Gastroesophageal sphincter (tissue), 4 donors: ENCODE results near the gene FBXL19. TPM values are rescaled to one million over a fixed set of nuclear protein-coding genes. Genes with fewer than 3 reads are reported as not detected.
A peak's percentile ranks its signal among the peaks of the same experiment; 100 is the strongest.

Experiments
- ATAC-seq: fragments of 150-250 bp; one replicate; pipeline ENCODE4 v1.9.1; 2016; ENCODE audit warnings: mild to moderate bottlenecking, moderate library complexity
- H3K27ac ChIP-seq, 4 donors: fragments of 200-600 bp; sonication (generic) in 3 of 4; 1 replicate in 3 of 4; 2 replicates in 1 of 4; pipeline ENCODE4 v1.5.1; 2016 to 2019
- H3K27me3 ChIP-seq: fragments of 200-600 bp; sonication (generic); one replicate; pipeline ENCODE4 v1.5.1; 2019
- H3K36me3 ChIP-seq, 2 donors: fragments of 200-600 bp; sonication (generic); one replicate each; pipeline ENCODE4 v1.5.1; 2019; ENCODE audit warnings: control low read depth in 1 of 2
- H3K4me1 ChIP-seq, 3 donors: fragments of 200-600 bp; sonication (generic); 1 replicate in 2 of 3; 2 replicates in 1 of 3; pipeline ENCODE4 v1.5.1; 2016 to 2019; ENCODE audit warnings: control low read depth in 2 of 3
- H3K4me3 ChIP-seq, 2 donors: fragments of 200-600 bp; sonication (generic); one replicate each; pipeline ENCODE4 v1.5.1; 2019; ENCODE audit warnings: mild to moderate bottlenecking in 1 of 2, moderate library complexity in 1 of 2
- H3K9me3 ChIP-seq, 3 donors: fragments of 200-600 bp; sonication (generic); one replicate each; pipeline ENCODE4 v1.5.1; 2017 to 2019; ENCODE audit warnings: control low read depth in 2 of 3
- CTCF ChIP-seq, 4 experiments: fragments of 200-600 bp in 2 of 4; fragments of 450-650 bp in 2 of 4; sonication (generic) in 1 of 4; IDR thresholded peaks; one replicate each; pipeline ENCODE4 v1.5.1; 2017 to 2019; ENCODE audit warnings: antibody characterized with exemption in 4 of 4, mild to moderate bottlenecking in 2 of 4, moderate library complexity in 2 of 4
- EP300 ChIP-seq: sonication (generic); formaldehyde crosslinking; IDR thresholded peaks from one replicate; pipeline ENCODE4 v1.6.1; 2017; ENCODE audit warnings: antibody characterized with exemption, mild to moderate bottlenecking
- POLR2A ChIP-seq, 2 donors: fragments of 450-650 bp; IDR thresholded peaks; one replicate each; pipeline ENCODE4 v1.6.1; 2017; ENCODE audit warnings: antibody characterized with exemption in 2 of 2, mild to moderate bottlenecking in 2 of 2, moderate library complexity in 1 of 2
- POLR2AphosphoS5 ChIP-seq: sonication (generic); formaldehyde crosslinking; IDR thresholded peaks from one replicate; pipeline ENCODE4 v1.6.1; 2017; ENCODE audit warnings: antibody characterized with exemption
- WGBS, 2 donors: methylation state at CpG; one replicate each; pipeline ENCODE4 v1.1.5; 2018; ENCODE audit warnings: low coverage in 1 of 2; 5-methylcytosine and 5-hydroxymethylcytosine counted together
- total RNA-seq, 4 donors: library from RNA; depleted of rRNA; stranded (reverse); fragments of >200 nt; gene quantifications; one replicate each; pipeline ENCODE4 v1.1.0, GENCODE V29; 2016

FBXL19 gene
- total RNA-seq, 4 donors from 2014 or later = 10.0 to 23.5 (median 11.9) TPM

- 76% methylated on average over 8 of the region's 17 CpGs; no CpG with 5 or more reads in 1 of the 2 donors for WGBS, 2 donors
- H3K4me1 ChIP-seq = peaks cover 0 to 19% (median 9%) of the 10 kb centered on the region in 3 donors
- no peaks in the 10 kb centered on the region for H3K9me3 ChIP-seq
- peak overlapping the region in 3 of 4 donors; percentile 4 to 80 (median 20) for H3K27ac ChIP-seq
- no peak overlapping the region for H3K4me3 ChIP-seq
- peak; percentile 49 for ATAC-seq
- no peak for TF ChIP-seq POLR2AphosphoS5
- no peak for TF ChIP-seq POLR2A (IDR thresholded peaks at IDR 0.05)
- no peak for TF ChIP-seq EP300
- TF ChIP-seq CTCF (IDR thresholded peaks at IDR 0.05) = no peak
- H3K36me3 ChIP-seq = peaks cover 0 to 79% of the 10 kb centered on the region in 2 donors
- H3K27me3 ChIP-seq = no peaks in the 10 kb centered on the region
These were observed 59.3 kb downstream of the FBXL19 start for GRCh38 chr16:30982548-30983288.

GRCh38 chr16:30983289-30983889 lies 60.0 kb downstream of the FBXL19 start:
- Histone ChIP-seq H3K27me3 (no peaks in the 10 kb centered on the region), H3K36me3 (peaks cover 0 to 78% of the 10 kb centered on the region in 2 donors), H3K9me3 (no peaks in the 10 kb centered on the region), H3K27ac (peak overlapping the region in 3 of 4 donors; percentile 4 to 80 (median 80)), H3K4me1 (peaks cover 0 to 19% (median 9%) of the 10 kb centered on the region in 3 donors), H3K4me3 (no peak overlapping the region)
- TF ChIP-seq CTCF (IDR thresholded peaks at IDR 0.05) (no peak), POLR2AphosphoS5 (no peak), EP300 (no peak)
- no peak for ATAC-seq
- WGBS, 2 donors = 50 to 70% methylated on average over 5 to 8 of the region's 25 CpGs

GRCh38 chr16:30983898-30984610 lies 60.7 kb downstream of the FBXL19 start:
- Histone ChIP-seq H3K27ac (peak overlapping the region in 3 of 4 donors; percentile 68 to 80 (median 80)), H3K27me3 (no peaks in the 10 kb centered on the region), H3K36me3 (peaks cover 0 to 71% of the 10 kb centered on the region in 2 donors), H3K4me3 (no peak overlapping the region), H3K9me3 (no peaks in the 10 kb centered on the region), H3K4me1 (peaks cover 0 to 19% (median 9%) of the 10 kb centered on the region in 3 donors)
- WGBS, 2 donors = no CpG with 5 or more reads among the region's 14 CpGs
- ATAC-seq = no peak
- TF ChIP-seq POLR2AphosphoS5 (no peak), CTCF (IDR thresholded peaks at IDR 0.05) (no peak), EP300 (no peak), POLR2A (IDR thresholded peaks at IDR 0.05) (no peak)

DNA sequence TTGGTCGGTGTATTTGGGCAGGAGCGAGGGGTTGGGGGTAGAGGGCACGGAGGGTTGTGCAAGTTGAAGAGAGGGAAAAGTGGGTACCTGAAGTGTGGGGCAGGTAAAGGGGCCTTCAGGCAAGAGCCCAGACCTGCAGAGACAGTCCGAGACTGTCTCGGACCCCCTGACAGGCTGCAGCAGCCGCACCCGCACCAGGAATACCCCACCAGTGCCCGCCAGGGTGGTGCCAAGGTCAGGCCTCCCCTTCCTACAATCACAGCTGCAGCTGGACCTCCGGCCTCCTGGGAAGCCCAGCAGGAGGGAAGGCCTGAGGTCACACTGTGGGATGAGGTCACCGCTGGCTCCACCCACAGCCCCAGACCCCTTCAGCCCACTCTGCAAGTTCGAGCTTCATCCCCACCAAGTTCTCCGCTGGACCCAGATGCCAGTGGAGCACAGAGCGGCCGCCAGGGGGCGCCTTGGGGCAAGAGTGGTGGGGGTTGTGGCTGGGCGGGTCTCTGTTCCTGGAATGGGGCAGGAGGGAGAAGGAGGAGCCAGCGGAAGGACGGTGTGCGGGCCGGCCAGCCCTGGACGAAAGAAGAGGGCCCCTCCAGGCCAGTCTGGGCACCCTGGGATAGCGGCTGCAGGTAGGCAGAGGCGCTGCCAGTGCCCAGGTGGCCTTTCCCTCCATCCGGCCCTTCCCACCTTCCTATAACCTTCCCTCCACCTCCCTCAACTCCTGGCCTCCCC lies 61.5 kb downstream of the FBXL19 start, which contains the start of gene HSD3B7:
HSD3B7 (plus strand) TSS at position 539 of the 732 bp plus-strand sequence. CDS start 452 bp downstream, outside the sequence.
- peak within 1 kb of the TSS in 3 of 4 donors; percentile 68 to 80 (median 80) for H3K27ac ChIP-seq
- 19 to 43% methylated on average over 4 to 12 of the region's 24 CpGs for WGBS, 2 donors

More for the DNA sequence above, 61.5 kb downstream of the FBXL19 start, which contains the start of gene HSD3B7:
- H3K27me3 ChIP-seq = no peaks in the 10 kb centered on the region
- peak; percentile 66 for TF ChIP-seq POLR2AphosphoS5
- peak in 3 of 4 experiments; percentile 95 to 99 (median 97) for TF ChIP-seq CTCF (IDR thresholded peaks at IDR 0.05)
- no peak for TF ChIP-seq EP300
- peaks cover 0 to 64% of the 10 kb centered on the region in 2 donors for H3K36me3 ChIP-seq
- H3K9me3 ChIP-seq = no peaks in the 10 kb centered on the region
- peak; percentile 86 for ATAC-seq
- H3K4me1 ChIP-seq = peaks cover 0 to 19% (median 9%) of the 10 kb centered on the region in 3 donors
- peak within 1 kb of the TSS; percentile 11 to 54 for H3K4me3 ChIP-seq
